ENCODE results near the gene TMEM108.
A peak's percentile ranks its signal among the peaks of the same experiment; 100 is the strongest.

Gene TMEM108

DNA sequence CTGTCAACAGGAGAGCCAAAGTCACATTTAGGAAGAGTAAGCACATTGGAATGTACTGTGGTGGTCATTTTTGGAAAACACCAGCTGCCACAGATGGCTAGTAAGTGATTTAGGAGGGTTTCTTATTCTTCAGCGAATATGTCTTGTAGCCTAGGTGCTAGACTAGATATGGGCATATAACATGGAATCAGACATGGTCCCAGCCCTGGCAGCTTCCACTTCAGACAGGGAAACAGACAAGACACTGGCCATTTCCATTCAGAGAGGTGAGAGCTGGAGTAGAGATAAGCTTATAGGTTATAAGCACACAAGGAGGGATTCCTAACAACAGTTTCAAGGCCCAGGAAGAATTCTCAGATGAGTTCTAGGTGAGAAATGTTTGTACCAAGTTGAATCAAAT, 333.5 kb downstream of the TMEM108 start:
- no peak for TF ChIP-seq ZNF8 (CRISPR knock-in tag; IDR thresholded peaks at IDR 0.05)
- no peak for TF ChIP-seq ZC3H10 (CRISPR knock-in tag; IDR thresholded peaks at IDR 0.05)
- no peak for ATAC-seq

DNA sequence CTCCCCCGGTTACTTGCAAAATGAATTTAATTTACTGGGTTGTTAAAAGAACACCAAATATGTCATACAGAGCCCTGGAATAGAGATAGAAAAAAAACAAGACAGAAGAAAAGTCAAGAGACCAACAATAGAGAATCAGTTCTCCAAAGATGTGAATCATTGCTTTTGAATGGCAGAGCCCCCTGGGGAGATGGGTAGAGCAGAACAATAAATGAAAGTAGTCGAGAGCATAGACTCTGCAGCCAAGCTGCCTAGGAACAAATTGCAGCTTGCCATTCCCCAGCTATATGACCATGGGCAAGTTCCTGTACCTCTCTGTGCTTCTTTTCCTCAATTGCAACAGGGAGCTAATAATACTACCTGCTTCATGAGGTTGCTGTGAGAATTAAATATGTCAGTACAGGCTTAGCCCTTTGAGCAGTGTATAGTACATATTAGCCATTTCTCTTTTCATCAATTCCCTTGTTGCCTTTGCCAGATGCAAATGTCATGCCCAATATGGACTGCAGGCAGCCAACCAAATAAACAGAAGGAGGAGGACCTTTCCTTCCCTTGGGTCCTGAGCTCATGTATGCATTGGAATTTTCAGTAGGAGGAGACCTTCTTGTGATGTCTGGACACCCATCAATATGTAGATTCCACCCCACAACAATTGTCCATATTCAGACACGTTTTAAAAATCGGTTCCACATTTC, 336.7 kb downstream of the TMEM108 start:
- TF ChIP-seq ARNTL (CRISPR knock-in tag; IDR thresholded peaks at IDR 0.05; ENCODE audit: borderline replicate concordance, low read depth), result no peak
- no peak for TF ChIP-seq ZNF8 (CRISPR knock-in tag; IDR thresholded peaks at IDR 0.05)
- TF ChIP-seq RARB (CRISPR knock-in tag; IDR thresholded peaks at IDR 0.05), result no peak
- no peak for ATAC-seq

DNA sequence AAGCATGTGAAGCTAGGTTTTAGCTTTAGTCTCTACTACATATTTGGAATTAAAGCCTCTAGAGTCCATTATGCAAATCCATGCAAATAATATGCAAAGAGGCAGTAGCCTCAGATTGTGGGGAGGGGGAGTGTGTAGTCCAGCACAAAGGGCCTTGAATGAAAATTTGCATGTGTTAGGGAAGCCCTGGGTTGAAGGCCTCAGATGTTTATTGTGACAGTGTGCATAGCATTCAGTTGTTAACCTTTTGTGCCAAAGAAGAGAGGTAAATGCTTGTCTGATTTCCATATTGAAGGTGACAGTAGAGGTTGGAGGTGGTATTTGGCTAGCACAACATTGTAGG, 337.2 kb downstream of the TMEM108 start:
- ATAC-seq, result no peak

DNA sequence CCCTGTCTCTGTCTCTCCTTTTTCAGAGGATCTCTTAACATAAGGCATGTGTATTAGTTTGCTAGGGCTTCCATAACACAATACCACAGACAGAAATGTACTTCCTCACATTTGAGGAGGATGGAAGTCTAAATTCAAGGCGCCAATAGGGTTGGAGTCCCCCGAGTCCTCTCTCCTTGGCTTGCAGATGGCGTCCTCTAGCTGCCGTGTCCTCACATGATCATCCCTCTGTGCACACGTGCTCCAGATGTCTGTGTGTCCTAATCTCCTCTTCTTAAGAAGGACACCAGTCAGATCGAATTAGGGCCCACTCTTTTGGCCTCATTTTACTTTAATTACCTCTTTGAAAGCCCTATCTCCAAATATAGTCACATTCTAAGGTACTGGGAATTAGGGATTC, 338.6 kb downstream of the TMEM108 start:
- no peak for TF ChIP-seq CSDC2 (CRISPR knock-in tag; IDR thresholded peaks at IDR 0.05)
- ATAC-seq, result peak; percentile 44

More for the DNA sequence above, 337.2 kb downstream of the TMEM108 start:
- no peak for TF ChIP-seq ARNTL (CRISPR knock-in tag; IDR thresholded peaks at IDR 0.05; ENCODE audit: borderline replicate concordance, low read depth)
- no peak for TF ChIP-seq TOX (CRISPR knock-in tag; IDR thresholded peaks at IDR 0.05; ENCODE audit: borderline replicate concordance)
- no peak for TF ChIP-seq TCF4 (CRISPR knock-in tag; IDR thresholded peaks at IDR 0.05; ENCODE audit: borderline replicate concordance)
- TF ChIP-seq, protein P1, sequence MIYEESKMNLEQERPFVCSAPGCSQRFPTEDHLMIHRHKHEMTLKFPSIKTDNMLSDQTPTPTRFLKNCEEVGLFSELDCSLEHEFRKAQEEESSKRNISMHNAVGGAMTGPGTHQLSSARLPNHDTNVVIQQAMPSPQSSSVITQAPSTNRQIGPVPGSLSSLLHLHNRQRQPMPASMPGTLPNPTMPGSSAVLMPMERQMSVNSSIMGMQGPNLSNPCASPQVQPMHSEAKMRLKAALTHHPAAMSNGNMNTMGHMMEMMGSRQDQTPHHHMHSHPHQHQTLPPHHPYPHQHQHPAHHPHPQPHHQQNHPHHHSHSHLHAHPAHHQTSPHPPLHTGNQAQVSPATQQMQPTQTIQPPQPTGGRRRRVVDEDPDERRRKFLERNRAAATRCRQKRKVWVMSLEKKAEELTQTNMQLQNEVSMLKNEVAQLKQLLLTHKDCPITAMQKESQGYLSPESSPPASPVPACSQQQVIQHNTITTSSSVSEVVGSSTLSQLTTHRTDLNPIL (CRISPR knock-in tag; IDR thresholded peaks at IDR 0.05; ENCODE audit: low read depth), result no peak
- no peak for TF ChIP-seq PPARA (CRISPR knock-in tag; IDR thresholded peaks at IDR 0.05; ENCODE audit: borderline replicate concordance)
- TF ChIP-seq SNAI2 (CRISPR knock-in tag; IDR thresholded peaks at IDR 0.05), result no peak
- no peak for TF ChIP-seq ZC3H10 (CRISPR knock-in tag; IDR thresholded peaks at IDR 0.05)
- no peak for TF ChIP-seq ZFP30 (CRISPR knock-in tag; IDR thresholded peaks at IDR 0.05)
- TF ChIP-seq, protein P2, sequence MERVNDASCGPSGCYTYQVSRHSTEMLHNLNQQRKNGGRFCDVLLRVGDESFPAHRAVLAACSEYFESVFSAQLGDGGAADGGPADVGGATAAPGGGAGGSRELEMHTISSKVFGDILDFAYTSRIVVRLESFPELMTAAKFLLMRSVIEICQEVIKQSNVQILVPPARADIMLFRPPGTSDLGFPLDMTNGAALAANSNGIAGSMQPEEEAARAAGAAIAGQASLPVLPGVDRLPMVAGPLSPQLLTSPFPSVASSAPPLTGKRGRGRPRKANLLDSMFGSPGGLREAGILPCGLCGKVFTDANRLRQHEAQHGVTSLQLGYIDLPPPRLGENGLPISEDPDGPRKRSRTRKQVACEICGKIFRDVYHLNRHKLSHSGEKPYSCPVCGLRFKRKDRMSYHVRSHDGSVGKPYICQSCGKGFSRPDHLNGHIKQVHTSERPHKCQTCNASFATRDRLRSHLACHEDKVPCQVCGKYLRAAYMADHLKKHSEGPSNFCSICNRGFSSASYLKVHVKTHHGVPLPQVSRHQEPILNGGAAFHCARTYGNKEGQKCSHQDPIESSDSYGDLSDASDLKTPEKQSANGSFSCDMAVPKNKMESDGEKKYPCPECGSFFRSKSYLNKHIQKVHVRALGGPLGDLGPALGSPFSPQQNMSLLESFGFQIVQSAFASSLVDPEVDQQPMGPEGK (CRISPR knock-in tag; IDR thresholded peaks at IDR 0.05; ENCODE audit: borderline replicate concordance), result no peak
- no peak for TF ChIP-seq ESRRG (CRISPR knock-in tag; IDR thresholded peaks at IDR 0.05)

DNA sequence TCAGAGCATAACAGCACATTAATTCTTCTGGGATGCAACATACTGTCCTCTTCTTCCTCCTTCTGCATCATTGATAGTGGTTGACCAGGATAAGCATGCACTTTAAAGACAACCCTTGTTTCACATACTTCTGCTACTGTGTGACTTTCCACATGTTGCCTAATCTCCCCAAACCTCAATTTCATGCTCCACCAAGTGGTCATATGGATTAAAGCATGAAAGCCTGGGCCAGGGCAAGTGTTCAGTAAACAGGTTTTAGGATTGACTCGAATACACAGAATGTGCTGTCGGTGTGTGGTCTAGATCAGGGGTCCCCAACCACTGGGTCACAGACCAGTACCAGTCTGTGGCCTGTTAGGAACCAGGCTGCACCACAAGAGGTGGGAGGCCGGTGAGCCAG, 339.2 kb downstream of the TMEM108 start:
- ATAC-seq, result peak; percentile 91
- TF ChIP-seq BACH2 (CRISPR knock-in tag; IDR thresholded peaks at IDR 0.05; ENCODE audit: borderline replicate concordance), result no peak
- no peak for TF ChIP-seq GLIS3 (CRISPR knock-in tag; IDR thresholded peaks at IDR 0.05)
- no peak for TF ChIP-seq ARNTL (CRISPR knock-in tag; IDR thresholded peaks at IDR 0.05; ENCODE audit: borderline replicate concordance, low read depth)
- TF ChIP-seq ISL1 (CRISPR knock-in tag; IDR thresholded peaks at IDR 0.05), result no peak
- no peak for TF ChIP-seq OSR1 (CRISPR knock-in tag; IDR thresholded peaks at IDR 0.05)
- TF ChIP-seq, protein P3, sequence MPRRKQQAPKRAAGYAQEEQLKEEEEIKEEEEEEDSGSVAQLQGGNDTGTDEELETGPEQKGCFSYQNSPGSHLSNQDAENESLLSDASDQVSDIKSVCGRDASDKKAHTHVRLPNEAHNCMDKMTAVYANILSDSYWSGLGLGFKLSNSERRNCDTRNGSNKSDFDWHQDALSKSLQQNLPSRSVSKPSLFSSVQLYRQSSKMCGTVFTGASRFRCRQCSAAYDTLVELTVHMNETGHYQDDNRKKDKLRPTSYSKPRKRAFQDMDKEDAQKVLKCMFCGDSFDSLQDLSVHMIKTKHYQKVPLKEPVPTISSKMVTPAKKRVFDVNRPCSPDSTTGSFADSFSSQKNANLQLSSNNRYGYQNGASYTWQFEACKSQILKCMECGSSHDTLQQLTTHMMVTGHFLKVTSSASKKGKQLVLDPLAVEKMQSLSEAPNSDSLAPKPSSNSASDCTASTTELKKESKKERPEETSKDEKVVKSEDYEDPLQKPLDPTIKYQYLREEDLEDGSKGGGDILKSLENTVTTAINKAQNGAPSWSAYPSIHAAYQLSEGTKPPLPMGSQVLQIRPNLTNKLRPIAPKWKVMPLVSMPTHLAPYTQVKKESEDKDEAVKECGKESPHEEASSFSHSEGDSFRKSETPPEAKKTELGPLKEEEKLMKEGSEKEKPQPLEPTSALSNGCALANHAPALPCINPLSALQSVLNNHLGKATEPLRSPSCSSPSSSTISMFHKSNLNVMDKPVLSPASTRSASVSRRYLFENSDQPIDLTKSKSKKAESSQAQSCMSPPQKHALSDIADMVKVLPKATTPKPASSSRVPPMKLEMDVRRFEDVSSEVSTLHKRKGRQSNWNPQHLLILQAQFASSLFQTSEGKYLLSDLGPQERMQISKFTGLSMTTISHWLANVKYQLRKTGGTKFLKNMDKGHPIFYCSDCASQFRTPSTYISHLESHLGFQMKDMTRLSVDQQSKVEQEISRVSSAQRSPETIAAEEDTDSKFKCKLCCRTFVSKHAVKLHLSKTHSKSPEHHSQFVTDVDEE (CRISPR knock-in tag; IDR thresholded peaks at IDR 0.05), result no peak
- no peak for TF ChIP-seq RARB (CRISPR knock-in tag; IDR thresholded peaks at IDR 0.05)
- TF ChIP-seq ZNF8 (CRISPR knock-in tag; IDR thresholded peaks at IDR 0.05), result no peak
- no peak for TF ChIP-seq CSDC2 (CRISPR knock-in tag; IDR thresholded peaks at IDR 0.05)
- TF ChIP-seq TCF4 (CRISPR knock-in tag; IDR thresholded peaks at IDR 0.05; ENCODE audit: borderline replicate concordance), result no peak
- TF ChIP-seq ZFP30 (CRISPR knock-in tag; IDR thresholded peaks at IDR 0.05), result no peak

DNA sequence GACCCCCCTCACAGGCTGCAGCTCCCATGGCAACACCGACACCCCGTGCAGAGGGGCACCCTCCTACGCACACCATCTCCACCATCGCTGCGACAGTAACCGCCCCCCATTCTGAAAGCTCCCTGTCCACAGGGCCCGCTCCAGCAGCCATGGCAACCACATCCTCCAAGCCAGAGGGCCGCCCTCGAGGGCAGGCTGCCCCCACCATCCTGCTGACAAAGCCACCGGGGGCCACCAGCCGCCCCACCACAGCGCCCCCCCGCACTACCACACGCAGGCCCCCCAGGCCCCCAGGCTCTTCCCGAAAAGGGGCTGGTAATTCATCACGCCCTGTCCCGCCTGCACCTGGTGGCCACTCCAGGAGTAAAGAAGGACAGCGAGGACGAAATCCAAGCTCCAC, 341.7 kb downstream of the TMEM108 start:
- ATAC-seq, result no peak
- TF ChIP-seq, protein P1 (CRISPR knock-in tag; IDR thresholded peaks at IDR 0.05; ENCODE audit: low read depth), result no peak
- TF ChIP-seq ZNF565 (CRISPR knock-in tag; conservative IDR thresholded peaks at IDR 0.05; ENCODE audit: low read depth), result no peak
- TF ChIP-seq CSDC2 (CRISPR knock-in tag; IDR thresholded peaks at IDR 0.05), result no peak
- TF ChIP-seq OSR1 (CRISPR knock-in tag; IDR thresholded peaks at IDR 0.05), result no peak
- no peak for TF ChIP-seq ZC3H10 (CRISPR knock-in tag; IDR thresholded peaks at IDR 0.05)
- no peak for TF ChIP-seq PPARA (CRISPR knock-in tag; IDR thresholded peaks at IDR 0.05; ENCODE audit: borderline replicate concordance)
- TF ChIP-seq, protein P4, sequence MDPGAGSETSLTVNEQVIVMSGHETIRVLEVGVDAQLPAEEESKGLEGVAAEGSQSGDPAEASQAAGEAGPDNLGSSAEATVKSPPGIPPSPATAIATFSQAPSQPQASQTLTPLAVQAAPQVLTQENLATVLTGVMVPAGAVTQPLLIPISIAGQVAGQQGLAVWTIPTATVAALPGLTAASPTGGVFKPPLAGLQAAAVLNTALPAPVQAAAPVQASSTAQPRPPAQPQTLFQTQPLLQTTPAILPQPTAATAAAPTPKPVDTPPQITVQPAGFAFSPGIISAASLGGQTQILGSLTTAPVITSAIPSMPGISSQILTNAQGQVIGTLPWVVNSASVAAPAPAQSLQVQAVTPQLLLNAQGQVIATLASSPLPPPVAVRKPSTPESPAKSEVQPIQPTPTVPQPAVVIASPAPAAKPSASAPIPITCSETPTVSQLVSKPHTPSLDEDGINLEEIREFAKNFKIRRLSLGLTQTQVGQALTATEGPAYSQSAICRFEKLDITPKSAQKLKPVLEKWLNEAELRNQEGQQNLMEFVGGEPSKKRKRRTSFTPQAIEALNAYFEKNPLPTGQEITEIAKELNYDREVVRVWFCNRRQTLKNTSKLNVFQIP (CRISPR knock-in tag; IDR thresholded peaks at IDR 0.05; ENCODE audit: borderline replicate concordance, low read depth), result no peak
- TF ChIP-seq, protein P3 (CRISPR knock-in tag; IDR thresholded peaks at IDR 0.05), result no peak
